Lower leg skin (tissue), 4 donors: Measurements from ENCODE around the gene CCDC184. TPM values are rescaled to one million over a fixed set of nuclear protein-coding genes. Genes with fewer than 3 reads are reported as not detected.

Experiments
- DNase-seq, 2 donors: peaks; one replicate each; pipeline ENCODE4 v3.0.0-alpha.2; 2019; ENCODE audit warnings: low spot score in 2 of 2
- H3K4me3 ChIP-seq: fragments of 200-600 bp; sonication (generic); 2 replicates; pipeline ENCODE4 v1.5.1; 2017; ENCODE audit warnings: mild to moderate bottlenecking, low read depth; ENCODE audit not compliant: poor library complexity, severe bottlenecking
- POLR2A ChIP-seq, 2 donors: fragments of 450-650 bp; IDR thresholded peaks; one replicate each; pipeline ENCODE4 v1.6.1; 2016 to 2017; ENCODE audit warnings: antibody characterized with exemption in 2 of 2, mild to moderate bottlenecking in 1 of 2, moderate library complexity in 1 of 2
- WGBS, 2 donors: methylation state at CpG; one replicate each; pipeline ENCODE4 v1.1.5; 2018; 5-methylcytosine and 5-hydroxymethylcytosine counted together
- intact Hi-C: fragments of 100-400 bp; cut with DNase I; formaldehyde crosslinking; loops from one replicate; pipeline ENCODE4 v1.15.0; 2023; ENCODE audit warnings: low total_unique reads
- total RNA-seq, 4 donors: library from RNA; depleted of rRNA; stranded (reverse); fragments of >200 nt; gene quantifications; one replicate each; pipeline ENCODE4 v1.1.0, GENCODE V29; 2016
- TF ChIP-seq, protein P1 (sequence below), 3 donors: fragments of 450-650 bp; IDR thresholded peaks; one replicate each; pipeline ENCODE4 v1.5.1; 2016; ENCODE audit warnings: antibody characterized with exemption in 3 of 3, mild to moderate bottlenecking in 3 of 3, moderate library complexity in 2 of 3

The CCDC184 gene
- under 1 TPM in 3 of 4 donors, not detected in 1; 0.13 to 0.36 (median 0.22) TPM for total RNA-seq

DNA sequence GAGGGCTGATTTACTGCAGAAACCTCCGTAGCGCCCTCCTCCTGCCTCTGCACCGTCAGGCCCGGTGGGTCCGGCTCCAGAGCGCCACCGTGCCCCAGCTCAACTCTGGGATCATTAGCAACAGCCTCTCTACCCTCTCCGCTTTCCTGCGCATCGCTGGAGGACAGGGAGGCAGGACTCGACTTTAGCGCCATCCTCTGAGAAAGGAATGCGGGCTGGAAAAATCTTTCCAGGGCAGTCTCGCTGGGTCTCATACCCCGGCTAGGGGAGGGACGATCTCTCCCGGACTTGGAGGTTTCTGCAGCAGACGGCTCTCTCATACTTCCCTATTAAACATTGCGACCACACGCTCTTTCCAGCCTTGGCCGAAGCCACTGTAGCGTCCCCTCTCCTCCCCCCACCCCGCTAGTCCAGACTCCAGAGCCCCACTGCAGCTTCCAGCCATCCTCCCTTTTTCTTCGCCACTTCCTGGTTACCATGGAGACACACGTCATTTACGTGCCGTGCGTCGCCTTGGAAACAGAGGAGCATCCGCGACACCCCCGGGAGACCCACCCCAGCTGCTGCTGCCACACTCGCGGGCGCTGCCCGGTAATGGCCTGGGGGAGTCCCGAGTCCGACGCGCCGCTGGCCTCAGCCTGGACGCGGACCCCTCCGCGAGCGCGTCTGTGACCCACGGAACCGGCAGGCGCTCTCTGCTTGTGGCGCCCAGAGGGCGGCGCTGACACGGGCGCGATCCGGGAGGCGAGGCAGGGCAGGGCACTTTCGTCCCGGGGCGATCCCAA is at the start of gene CCDC184:
Gene CCDC184 (plus strand): TSS at position 554 of the 785 bp plus-strand sequence. CDS start 479 bp downstream, outside the sequence.
- intact Hi-C loops: no loop called here
- H3K4me3 ChIP-seq: peak within 1 kb of the TSS; percentile 16
- no peak for TF ChIP-seq POLR2A (IDR thresholded peaks at IDR 0.05)
- TF ChIP-seq, protein P1, sequence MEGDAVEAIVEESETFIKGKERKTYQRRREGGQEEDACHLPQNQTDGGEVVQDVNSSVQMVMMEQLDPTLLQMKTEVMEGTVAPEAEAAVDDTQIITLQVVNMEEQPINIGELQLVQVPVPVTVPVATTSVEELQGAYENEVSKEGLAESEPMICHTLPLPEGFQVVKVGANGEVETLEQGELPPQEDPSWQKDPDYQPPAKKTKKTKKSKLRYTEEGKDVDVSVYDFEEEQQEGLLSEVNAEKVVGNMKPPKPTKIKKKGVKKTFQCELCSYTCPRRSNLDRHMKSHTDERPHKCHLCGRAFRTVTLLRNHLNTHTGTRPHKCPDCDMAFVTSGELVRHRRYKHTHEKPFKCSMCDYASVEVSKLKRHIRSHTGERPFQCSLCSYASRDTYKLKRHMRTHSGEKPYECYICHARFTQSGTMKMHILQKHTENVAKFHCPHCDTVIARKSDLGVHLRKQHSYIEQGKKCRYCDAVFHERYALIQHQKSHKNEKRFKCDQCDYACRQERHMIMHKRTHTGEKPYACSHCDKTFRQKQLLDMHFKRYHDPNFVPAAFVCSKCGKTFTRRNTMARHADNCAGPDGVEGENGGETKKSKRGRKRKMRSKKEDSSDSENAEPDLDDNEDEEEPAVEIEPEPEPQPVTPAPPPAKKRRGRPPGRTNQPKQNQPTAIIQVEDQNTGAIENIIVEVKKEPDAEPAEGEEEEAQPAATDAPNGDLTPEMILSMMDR (IDR thresholded peaks at IDR 0.05): no peak
- 0 to 1% methylated on average over 26 to 43 of the region's 61 CpGs for WGBS, 2 donors
- peak; percentile 43 to 87 for DNase-seq

DNA sequence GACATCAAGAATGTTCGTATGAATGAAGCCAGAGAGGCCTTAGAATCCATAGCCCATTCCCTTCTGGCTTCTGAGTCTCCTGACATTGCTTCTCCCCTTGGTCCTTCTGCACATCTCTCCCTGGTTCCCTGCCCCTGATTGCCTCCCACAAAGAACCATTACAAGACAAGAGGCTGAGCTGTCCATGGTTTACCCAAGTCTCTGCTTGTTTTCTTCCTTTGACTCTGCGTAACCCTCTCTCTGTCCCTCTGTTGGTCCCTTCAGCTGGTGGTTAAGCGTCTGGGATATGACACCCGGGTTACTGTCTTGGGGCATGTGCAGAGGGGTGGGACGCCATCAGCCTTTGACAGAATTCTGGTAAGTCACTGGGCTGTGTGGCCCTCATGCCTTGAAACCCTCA is 48.4 kb upstream of the CCDC184 start:
- intact Hi-C loops: no loop called here
- whole genome bisulfite sequencing, 2 donors: 96 to 99% methylated on average over 5 of the region's 5 CpGs
- no peak for DNase-seq
- H3K4me3 ChIP-seq: no peak overlapping the region
- TF ChIP-seq, protein P1 (IDR thresholded peaks at IDR 0.05): no peak
- no peak for TF ChIP-seq POLR2A (IDR thresholded peaks at IDR 0.05)

DNA sequence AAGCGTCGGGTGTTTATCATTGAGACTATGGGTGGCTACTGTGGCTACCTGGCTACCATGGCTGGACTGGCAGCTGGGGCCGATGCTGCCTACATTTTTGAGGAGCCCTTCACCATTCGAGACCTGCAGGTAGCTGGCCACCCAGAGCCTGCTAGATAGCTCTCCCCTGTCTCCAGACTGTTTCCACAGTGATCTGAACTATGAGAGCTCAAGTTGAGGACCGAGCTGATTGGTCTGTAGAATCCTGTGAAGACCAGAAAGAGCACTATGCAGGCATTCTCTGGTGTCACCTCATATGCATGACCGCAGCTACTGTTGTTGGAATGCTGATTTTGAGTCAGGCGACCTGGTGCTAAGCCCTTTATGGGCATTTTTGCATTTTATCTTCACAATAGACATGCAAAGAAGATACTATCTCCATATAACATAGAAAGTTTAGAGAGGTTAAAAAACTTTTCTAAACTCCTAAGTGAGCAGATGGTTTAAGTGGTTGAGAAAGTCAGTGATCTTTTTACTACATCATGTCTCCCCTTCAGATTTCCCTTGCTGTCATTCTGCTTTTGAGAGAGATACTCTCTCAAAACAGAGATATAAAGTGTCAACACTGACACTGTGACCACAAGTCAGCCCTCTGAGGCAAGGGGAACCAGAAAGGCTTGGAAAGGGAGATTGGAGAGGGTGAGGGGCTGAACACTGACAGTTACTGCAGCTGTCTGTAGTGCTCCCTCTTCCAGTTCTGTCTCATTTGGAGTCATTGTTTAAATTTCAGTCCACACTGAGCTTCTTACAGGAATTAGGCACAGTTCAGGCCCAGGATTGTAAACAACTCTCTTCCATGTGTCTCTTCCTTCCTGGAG is 40.4 kb upstream of the CCDC184 start:
- intact Hi-C loops: no loop called here
- WGBS, 2 donors: 84 to 88% methylated on average over 7 of the region's 7 CpGs
- H3K4me3 ChIP-seq: no peak overlapping the region
- no peak for DNase-seq
- TF ChIP-seq POLR2A (IDR thresholded peaks at IDR 0.05): no peak
- TF ChIP-seq, protein P1 (IDR thresholded peaks at IDR 0.05): no peak

DNA sequence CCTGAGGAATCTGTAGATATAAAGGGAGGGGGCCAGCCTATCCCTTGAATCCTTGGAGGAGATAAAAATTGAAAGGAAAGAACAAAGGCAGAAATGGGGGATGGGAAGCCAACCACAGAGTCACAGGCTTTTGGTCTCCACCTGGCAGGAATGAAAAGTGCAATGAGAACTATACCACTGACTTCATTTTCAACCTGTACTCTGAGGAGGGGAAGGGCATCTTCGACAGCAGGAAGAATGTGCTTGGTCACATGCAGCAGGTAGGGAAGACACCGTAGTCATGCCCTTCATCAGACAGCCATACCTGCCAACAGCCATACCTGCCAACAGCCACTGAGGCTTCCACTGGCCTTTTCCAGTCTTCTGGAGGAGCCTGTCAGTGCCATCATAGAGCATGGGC is 39.5 kb upstream of the CCDC184 start:
- WGBS, 2 donors: 82 to 91% methylated on average over 2 of the region's 2 CpGs
- no peak overlapping the region for H3K4me3 ChIP-seq
- DNase-seq: no peak
- intact Hi-C loops: no loop called here
- TF ChIP-seq, protein P1 (IDR thresholded peaks at IDR 0.05): no peak
- no peak for TF ChIP-seq POLR2A (IDR thresholded peaks at IDR 0.05)

DNA sequence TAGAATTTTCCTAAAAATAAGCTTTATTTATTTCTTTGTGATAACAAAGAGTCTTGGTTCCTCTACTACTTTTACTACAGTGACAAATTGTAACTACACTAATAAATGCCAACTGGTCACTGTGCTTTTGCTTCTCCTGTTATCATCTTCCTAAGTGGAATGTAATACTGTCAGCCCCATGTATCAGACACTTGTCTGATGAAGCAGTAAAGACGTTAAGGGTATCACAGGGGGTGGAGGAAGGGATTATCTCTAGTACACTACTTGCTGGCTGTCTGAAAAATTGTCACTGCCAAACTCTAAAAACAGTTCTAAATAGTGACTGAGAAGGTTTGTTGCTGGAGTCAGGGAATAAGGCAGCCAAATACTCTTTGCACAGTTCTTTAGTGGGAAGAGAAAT is 37.5 kb upstream of the CCDC184 start:
- TF ChIP-seq, protein P1 (IDR thresholded peaks at IDR 0.05): no peak
- no peak for TF ChIP-seq POLR2A (IDR thresholded peaks at IDR 0.05)

More for the DNA sequence above, 37.5 kb upstream of the CCDC184 start:
- no peak overlapping the region for H3K4me3 ChIP-seq
- WGBS, 2 donors: 51 to 65% methylated on average over 1 of the region's 1 CpG
- no peak for DNase-seq
- intact Hi-C loops: no loop called here
